ENCODE data around the gene AMN1. TPM values are rescaled to one million over a fixed set of nuclear protein-coding genes. Genes with fewer than 3 reads are reported as not detected.

AMN1 gene

GRCh38 chr12:31627456-31628054 lies 101.3 kb downstream of the AMN1 start:
- H3K4ac ChIP-seq (ENCODE audit: low read length): no peak overlapping the region
- no peak overlapping the region for H3K14ac ChIP-seq (ENCODE audit: low read length)
- H2AK5ac ChIP-seq (ENCODE audit: low read depth, low read length): no peak overlapping the region
- no peak overlapping the region for H2BK15ac ChIP-seq (ENCODE audit: low read length)
- no peak overlapping the region for H3K27ac ChIP-seq (replicated peaks; ENCODE audit: low read length)
- no peak overlapping the region for H3K9ac ChIP-seq (ENCODE audit: low read depth, low read length, poor library complexity)
- no peak overlapping the region for H4K91ac ChIP-seq (ENCODE audit: low read depth, low read length, poor library complexity)
- no peak overlapping the region for H2BK12ac ChIP-seq (ENCODE audit: low read length)
- H2BK120ac ChIP-seq (ENCODE audit: low read depth, low read length): no peak overlapping the region
- H3K4me2 ChIP-seq (ENCODE audit: insufficient read depth, low read length, poor library complexity, severe bottlenecking): no peak overlapping the region
- H3K79me1 ChIP-seq (ENCODE audit: low read depth, low read length): no peaks in the 10 kb centered on the region
- WGBS, 2 donors (ENCODE audit: extremely low coverage in 2 of 2, insufficient read length in 2 of 2, insufficient replicate concordance in 1 of 2): no CpG with 5 or more reads among the region's 5 CpGs
- DNase-seq (ENCODE audit: low spot score): no peak
- H3K9me3 ChIP-seq (replicated peaks in 1 of 2; ENCODE audit: control insufficient read depth in 2 of 2, insufficient read depth in 1 of 2, low read depth in 1 of 2, low read length in 2 of 2): no peaks in the 10 kb centered on the region
- H4K8ac ChIP-seq (ENCODE audit: low read depth, low read length): no peak overlapping the region
- H3K36me3 ChIP-seq (replicated peaks in 1 of 2; ENCODE audit: control insufficient read depth in 2 of 2, insufficient read depth in 2 of 2, low read length in 2 of 2): no peaks in the 10 kb centered on the region
- no peak overlapping the region for H2BK5ac ChIP-seq (ENCODE audit: low read length)
- H3K4me3 ChIP-seq (ENCODE audit: low read length in 2 of 2): no peak overlapping the region
- no peaks in the 10 kb centered on the region for H3K27me3 ChIP-seq (ENCODE audit: control insufficient read depth in 3 of 3, insufficient read depth in 3 of 3, low read depth in 1 of 3, low read length in 3 of 3)
- H3K4me1 ChIP-seq (ENCODE audit: control insufficient read depth in 2 of 2, insufficient read depth in 1 of 2, low read depth in 1 of 2, low read length in 2 of 2): peaks cover 6 to 27% of the 10 kb centered on the region in 2 donors
- no peak overlapping the region for H3K18ac ChIP-seq (ENCODE audit: low read length)
- H3K23ac ChIP-seq (ENCODE audit: low read depth, low read length, poor library complexity): no peak overlapping the region
- H2AFZ ChIP-seq (ENCODE audit: low read length): peak overlapping the region; percentile 20

- Histone ChIP-seq H2AK5ac (ENCODE audit: low read depth, low read length) (no peak overlapping the region), H3K4me1 (ENCODE audit: control insufficient read depth in 2 of 2, insufficient read depth in 1 of 2, low read depth in 1 of 2, low read length in 2 of 2) (peaks cover 6 to 23% of the 10 kb centered on the region in 2 donors), H3K4me2 (ENCODE audit: insufficient read depth, low read length, poor library complexity, severe bottlenecking) (no peak overlapping the region), H3K4me3 (ENCODE audit: low read length in 2 of 2) (no peak overlapping the region), H2BK15ac (ENCODE audit: low read length) (no peak overlapping the region), H4K91ac (ENCODE audit: low read depth, low read length, poor library complexity) (no peak overlapping the region), H2BK5ac (ENCODE audit: low read length) (no peak overlapping the region), H3K23ac (ENCODE audit: low read depth, low read length, poor library complexity) (no peak overlapping the region), H3K9me3 (replicated peaks in 1 of 2; ENCODE audit: control insufficient read depth in 2 of 2, insufficient read depth in 1 of 2, low read depth in 1 of 2, low read length in 2 of 2) (no peaks in the 10 kb centered on the region), H3K27ac (replicated peaks; ENCODE audit: low read length) (no peak overlapping the region), H3K4ac (ENCODE audit: low read length) (no peak overlapping the region), H3K14ac (ENCODE audit: low read length) (no peak overlapping the region), H3K18ac (ENCODE audit: low read length) (no peak overlapping the region), H2BK120ac (ENCODE audit: low read depth, low read length) (no peak overlapping the region), H4K8ac (ENCODE audit: low read depth, low read length) (no peak overlapping the region), H2AFZ (ENCODE audit: low read length) (no peak overlapping the region), H2BK12ac (ENCODE audit: low read length) (no peak overlapping the region), H3K9ac (ENCODE audit: low read depth, low read length, poor library complexity) (no peak overlapping the region), H3K27me3 (ENCODE audit: control insufficient read depth in 3 of 3, insufficient read depth in 3 of 3, low read depth in 1 of 3, low read length in 3 of 3) (no peaks in the 10 kb centered on the region), H3K79me1 (ENCODE audit: low read depth, low read length) (no peaks in the 10 kb centered on the region), H3K36me3 (replicated peaks in 1 of 2; ENCODE audit: control insufficient read depth in 2 of 2, insufficient read depth in 2 of 2, low read length in 2 of 2) (no peaks in the 10 kb centered on the region)
- WGBS, 2 donors (ENCODE audit: extremely low coverage in 2 of 2, insufficient read length in 2 of 2, insufficient replicate concordance in 1 of 2): no CpG with 5 or more reads among the region's 7 CpGs
- DNase-seq (ENCODE audit: low spot score): no peak
Measured at GRCh38 chr12:31626270-31626995, 102.4 kb downstream of the AMN1 start.

- H2BK15ac ChIP-seq (ENCODE audit: low read length): no peak overlapping the region
- H3K4me2 ChIP-seq (ENCODE audit: insufficient read depth, low read length, poor library complexity, severe bottlenecking): no peak overlapping the region
- H3K4ac ChIP-seq (ENCODE audit: low read length): no peak overlapping the region
- DNase-seq (ENCODE audit: low spot score): no peak
- no peak overlapping the region for H2BK5ac ChIP-seq (ENCODE audit: low read length)
- H2AK5ac ChIP-seq (ENCODE audit: low read depth, low read length): no peak overlapping the region
- no CpG with 5 or more reads among the region's 4 CpGs for WGBS, 2 donors (ENCODE audit: extremely low coverage in 2 of 2, insufficient read length in 2 of 2, insufficient replicate concordance in 1 of 2)
- no peak overlapping the region for H2BK120ac ChIP-seq (ENCODE audit: low read depth, low read length)
- no peak overlapping the region for H4K91ac ChIP-seq (ENCODE audit: low read depth, low read length, poor library complexity)
- no peaks in the 10 kb centered on the region for H3K9me3 ChIP-seq (replicated peaks in 1 of 2; ENCODE audit: control insufficient read depth in 2 of 2, insufficient read depth in 1 of 2, low read depth in 1 of 2, low read length in 2 of 2)
- no peaks in the 10 kb centered on the region for H3K27me3 ChIP-seq (ENCODE audit: control insufficient read depth in 3 of 3, insufficient read depth in 3 of 3, low read depth in 1 of 3, low read length in 3 of 3)
- no peak overlapping the region for H3K4me3 ChIP-seq (ENCODE audit: low read length in 2 of 2)
- no peak overlapping the region for H3K23ac ChIP-seq (ENCODE audit: low read depth, low read length, poor library complexity)
- H3K36me3 ChIP-seq (replicated peaks in 1 of 2; ENCODE audit: control insufficient read depth in 2 of 2, insufficient read depth in 2 of 2, low read length in 2 of 2): no peaks in the 10 kb centered on the region
- no peak overlapping the region for H3K27ac ChIP-seq (replicated peaks; ENCODE audit: low read length)
- no peak overlapping the region for H3K9ac ChIP-seq (ENCODE audit: low read depth, low read length, poor library complexity)
- peaks cover 0 to 3% of the 10 kb centered on the region in 2 donors for H3K4me1 ChIP-seq (ENCODE audit: control insufficient read depth in 2 of 2, insufficient read depth in 1 of 2, low read depth in 1 of 2, low read length in 2 of 2)
- H4K8ac ChIP-seq (ENCODE audit: low read depth, low read length): no peak overlapping the region
- no peak overlapping the region for H2AFZ ChIP-seq (ENCODE audit: low read length)
- no peaks in the 10 kb centered on the region for H3K79me1 ChIP-seq (ENCODE audit: low read depth, low read length)
- no peak overlapping the region for H3K18ac ChIP-seq (ENCODE audit: low read length)
- no peak overlapping the region for H3K14ac ChIP-seq (ENCODE audit: low read length)
- H2BK12ac ChIP-seq (ENCODE audit: low read length): no peak overlapping the region
Measured at GRCh38 chr12:31622038-31622437, 106.8 kb downstream of the AMN1 start.

Small RNA genes within 50 kb of the gene (small RNA-seq; reads per million reads assigned to genes)
- not detected for gene AC023157.2 (ENCODE audit: insufficient read depth)

Data from neuronal stem cell (in vitro differentiated cells).